ENCODE results near the gene GULP1.

Gene GULP1

DNA sequence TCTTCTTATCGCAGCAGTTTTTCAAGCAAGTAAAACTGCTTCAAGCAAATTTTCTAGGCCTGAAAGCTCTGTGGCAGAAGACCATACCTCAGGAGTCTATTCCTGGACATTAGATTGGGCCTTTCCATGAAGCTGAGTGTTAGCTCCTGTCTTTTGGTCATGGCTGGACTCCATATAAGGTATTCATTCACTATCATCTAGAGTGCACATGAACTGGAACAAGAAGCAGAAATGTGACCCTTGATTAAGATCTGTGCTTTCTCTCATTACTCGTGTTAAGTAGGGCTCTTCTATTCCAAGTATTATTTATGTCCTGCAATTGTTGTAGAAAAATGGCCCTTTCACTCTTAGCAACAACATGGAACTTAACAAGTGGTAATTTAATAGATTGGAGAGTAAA is 5.9 kb upstream of the GULP1 start:
- ATAC-seq: no peak
- TF ChIP-seq TOX (CRISPR knock-in tag; IDR thresholded peaks at IDR 0.05; ENCODE audit: borderline replicate concordance) (no peak), RARB (CRISPR knock-in tag; IDR thresholded peaks at IDR 0.05) (no peak), ZFP3 (CRISPR knock-in tag; IDR thresholded peaks at IDR 0.05) (no peak), ZC3H10 (CRISPR knock-in tag; IDR thresholded peaks at IDR 0.05) (no peak), TCF4 (CRISPR knock-in tag; IDR thresholded peaks at IDR 0.05; ENCODE audit: borderline replicate concordance) (no peak), ZNF565 (CRISPR knock-in tag; conservative IDR thresholded peaks at IDR 0.05; ENCODE audit: low read depth) (no peak), GLIS3 (CRISPR knock-in tag; IDR thresholded peaks at IDR 0.05) (no peak), SNAI2 (CRISPR knock-in tag; IDR thresholded peaks at IDR 0.05) (no peak), PPARA (CRISPR knock-in tag; IDR thresholded peaks at IDR 0.05; ENCODE audit: borderline replicate concordance) (no peak), ZFP30 (CRISPR knock-in tag; IDR thresholded peaks at IDR 0.05) (no peak), ARNTL (CRISPR knock-in tag; IDR thresholded peaks at IDR 0.05; ENCODE audit: borderline replicate concordance, low read depth) (no peak)
- TF ChIP-seq, protein P1, sequence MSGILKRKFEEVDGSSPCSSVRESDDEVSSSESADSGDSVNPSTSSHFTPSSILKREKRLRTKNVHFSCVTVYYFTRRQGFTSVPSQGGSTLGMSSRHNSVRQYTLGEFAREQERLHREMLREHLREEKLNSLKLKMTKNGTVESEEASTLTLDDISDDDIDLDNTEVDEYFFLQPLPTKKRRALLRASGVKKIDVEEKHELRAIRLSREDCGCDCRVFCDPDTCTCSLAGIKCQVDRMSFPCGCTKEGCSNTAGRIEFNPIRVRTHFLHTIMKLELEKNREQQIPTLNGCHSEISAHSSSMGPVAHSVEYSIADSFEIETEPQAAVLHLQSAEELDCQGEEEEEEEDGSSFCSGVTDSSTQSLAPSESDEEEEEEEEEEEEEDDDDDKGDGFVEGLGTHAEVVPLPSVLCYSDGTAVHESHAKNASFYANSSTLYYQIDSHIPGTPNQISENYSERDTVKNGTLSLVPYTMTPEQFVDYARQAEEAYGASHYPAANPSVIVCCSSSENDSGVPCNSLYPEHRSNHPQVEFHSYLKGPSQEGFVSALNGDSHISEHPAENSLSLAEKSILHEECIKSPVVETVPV (CRISPR knock-in tag; IDR thresholded peaks at IDR 0.05): no peak
- TF ChIP-seq, protein P2, sequence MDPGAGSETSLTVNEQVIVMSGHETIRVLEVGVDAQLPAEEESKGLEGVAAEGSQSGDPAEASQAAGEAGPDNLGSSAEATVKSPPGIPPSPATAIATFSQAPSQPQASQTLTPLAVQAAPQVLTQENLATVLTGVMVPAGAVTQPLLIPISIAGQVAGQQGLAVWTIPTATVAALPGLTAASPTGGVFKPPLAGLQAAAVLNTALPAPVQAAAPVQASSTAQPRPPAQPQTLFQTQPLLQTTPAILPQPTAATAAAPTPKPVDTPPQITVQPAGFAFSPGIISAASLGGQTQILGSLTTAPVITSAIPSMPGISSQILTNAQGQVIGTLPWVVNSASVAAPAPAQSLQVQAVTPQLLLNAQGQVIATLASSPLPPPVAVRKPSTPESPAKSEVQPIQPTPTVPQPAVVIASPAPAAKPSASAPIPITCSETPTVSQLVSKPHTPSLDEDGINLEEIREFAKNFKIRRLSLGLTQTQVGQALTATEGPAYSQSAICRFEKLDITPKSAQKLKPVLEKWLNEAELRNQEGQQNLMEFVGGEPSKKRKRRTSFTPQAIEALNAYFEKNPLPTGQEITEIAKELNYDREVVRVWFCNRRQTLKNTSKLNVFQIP (CRISPR knock-in tag; IDR thresholded peaks at IDR 0.05; ENCODE audit: borderline replicate concordance, low read depth): no peak
- TF ChIP-seq, protein P3, sequence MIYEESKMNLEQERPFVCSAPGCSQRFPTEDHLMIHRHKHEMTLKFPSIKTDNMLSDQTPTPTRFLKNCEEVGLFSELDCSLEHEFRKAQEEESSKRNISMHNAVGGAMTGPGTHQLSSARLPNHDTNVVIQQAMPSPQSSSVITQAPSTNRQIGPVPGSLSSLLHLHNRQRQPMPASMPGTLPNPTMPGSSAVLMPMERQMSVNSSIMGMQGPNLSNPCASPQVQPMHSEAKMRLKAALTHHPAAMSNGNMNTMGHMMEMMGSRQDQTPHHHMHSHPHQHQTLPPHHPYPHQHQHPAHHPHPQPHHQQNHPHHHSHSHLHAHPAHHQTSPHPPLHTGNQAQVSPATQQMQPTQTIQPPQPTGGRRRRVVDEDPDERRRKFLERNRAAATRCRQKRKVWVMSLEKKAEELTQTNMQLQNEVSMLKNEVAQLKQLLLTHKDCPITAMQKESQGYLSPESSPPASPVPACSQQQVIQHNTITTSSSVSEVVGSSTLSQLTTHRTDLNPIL (CRISPR knock-in tag; IDR thresholded peaks at IDR 0.05; ENCODE audit: low read depth): no peak
- TF ChIP-seq, protein P4, sequence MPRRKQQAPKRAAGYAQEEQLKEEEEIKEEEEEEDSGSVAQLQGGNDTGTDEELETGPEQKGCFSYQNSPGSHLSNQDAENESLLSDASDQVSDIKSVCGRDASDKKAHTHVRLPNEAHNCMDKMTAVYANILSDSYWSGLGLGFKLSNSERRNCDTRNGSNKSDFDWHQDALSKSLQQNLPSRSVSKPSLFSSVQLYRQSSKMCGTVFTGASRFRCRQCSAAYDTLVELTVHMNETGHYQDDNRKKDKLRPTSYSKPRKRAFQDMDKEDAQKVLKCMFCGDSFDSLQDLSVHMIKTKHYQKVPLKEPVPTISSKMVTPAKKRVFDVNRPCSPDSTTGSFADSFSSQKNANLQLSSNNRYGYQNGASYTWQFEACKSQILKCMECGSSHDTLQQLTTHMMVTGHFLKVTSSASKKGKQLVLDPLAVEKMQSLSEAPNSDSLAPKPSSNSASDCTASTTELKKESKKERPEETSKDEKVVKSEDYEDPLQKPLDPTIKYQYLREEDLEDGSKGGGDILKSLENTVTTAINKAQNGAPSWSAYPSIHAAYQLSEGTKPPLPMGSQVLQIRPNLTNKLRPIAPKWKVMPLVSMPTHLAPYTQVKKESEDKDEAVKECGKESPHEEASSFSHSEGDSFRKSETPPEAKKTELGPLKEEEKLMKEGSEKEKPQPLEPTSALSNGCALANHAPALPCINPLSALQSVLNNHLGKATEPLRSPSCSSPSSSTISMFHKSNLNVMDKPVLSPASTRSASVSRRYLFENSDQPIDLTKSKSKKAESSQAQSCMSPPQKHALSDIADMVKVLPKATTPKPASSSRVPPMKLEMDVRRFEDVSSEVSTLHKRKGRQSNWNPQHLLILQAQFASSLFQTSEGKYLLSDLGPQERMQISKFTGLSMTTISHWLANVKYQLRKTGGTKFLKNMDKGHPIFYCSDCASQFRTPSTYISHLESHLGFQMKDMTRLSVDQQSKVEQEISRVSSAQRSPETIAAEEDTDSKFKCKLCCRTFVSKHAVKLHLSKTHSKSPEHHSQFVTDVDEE (CRISPR knock-in tag; IDR thresholded peaks at IDR 0.05): no peak

DNA sequence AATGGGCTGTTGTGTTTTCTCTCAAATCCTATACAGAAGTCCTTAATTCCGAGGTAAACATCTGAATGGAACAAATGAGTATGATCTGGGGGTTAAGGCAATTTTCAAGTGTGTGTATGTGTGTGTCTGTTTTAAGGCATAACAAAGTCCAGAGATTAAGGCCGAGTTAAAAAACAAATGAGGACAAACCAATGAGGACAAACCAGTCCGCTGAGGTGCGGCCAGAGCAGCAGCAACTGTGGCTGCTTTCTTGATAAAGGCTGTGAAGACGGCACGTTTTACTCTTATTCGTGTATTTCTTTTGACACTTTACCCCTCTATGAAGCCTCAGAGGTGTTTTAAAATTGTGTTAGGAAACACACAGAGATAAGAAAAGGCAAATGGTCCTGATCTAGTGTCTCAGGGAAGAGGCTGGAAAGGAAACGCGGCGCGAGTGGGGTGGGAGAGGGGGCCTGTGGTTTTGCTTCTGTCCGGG is 495 bp upstream of the GULP1 start:
- peak; percentile 13 for ATAC-seq
- no peak for TF ChIP-seq ZC3H10 (CRISPR knock-in tag; IDR thresholded peaks at IDR 0.05)
- TF ChIP-seq ZNF8 (CRISPR knock-in tag; IDR thresholded peaks at IDR 0.05): 0 out of 2 replicates have a peak, but pooled peaks have one; percentile 6

DNA sequence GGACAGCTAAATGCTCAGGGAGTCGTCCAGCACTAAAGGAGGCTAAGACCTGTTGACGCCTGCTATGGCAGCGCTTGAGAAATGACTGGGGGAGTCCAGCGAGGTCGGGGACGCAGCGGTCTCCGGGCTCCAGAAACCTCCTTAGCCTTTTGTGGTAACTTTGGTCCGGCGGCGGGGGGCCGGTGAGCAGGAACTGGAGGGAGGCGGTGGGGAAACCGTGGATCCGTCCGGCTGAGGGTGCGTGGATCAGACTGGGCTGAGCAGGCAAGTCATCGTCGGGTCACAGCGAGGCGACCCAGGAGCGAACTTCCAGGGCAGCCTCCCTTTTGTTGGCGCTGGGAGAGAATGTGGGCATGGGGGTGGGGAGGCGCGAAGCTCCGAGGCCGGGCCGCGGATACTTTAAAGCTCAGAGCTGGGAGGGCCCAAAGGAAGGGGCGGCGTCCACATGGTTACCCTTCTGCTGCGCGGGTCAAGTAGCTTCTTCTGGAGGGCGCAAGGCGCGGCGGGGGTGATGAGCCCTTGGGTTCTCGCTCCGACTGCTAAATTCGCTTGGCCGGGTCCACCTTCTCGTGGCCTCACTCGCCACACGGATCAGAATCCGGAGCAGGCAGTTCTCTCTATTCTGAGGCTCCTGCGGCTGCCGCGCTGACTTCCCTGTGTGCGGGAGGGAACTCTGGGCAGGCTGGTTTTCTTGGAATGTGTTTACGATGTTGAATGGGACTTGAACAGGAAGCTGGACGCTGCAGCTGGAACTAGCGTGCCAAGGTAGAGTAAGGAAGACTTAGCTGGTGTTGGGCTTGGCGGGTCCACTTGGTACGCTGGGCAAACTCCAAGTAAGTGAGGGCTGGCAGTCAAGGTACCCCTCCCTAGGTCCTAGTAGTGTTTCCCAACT is 920 bp downstream of the GULP1 start:
- TF ChIP-seq, protein P3 (CRISPR knock-in tag; IDR thresholded peaks at IDR 0.05; ENCODE audit: low read depth): no peak
- TF ChIP-seq RARB (CRISPR knock-in tag; IDR thresholded peaks at IDR 0.05): no peak
- no peak for TF ChIP-seq PPARA (CRISPR knock-in tag; IDR thresholded peaks at IDR 0.05; ENCODE audit: borderline replicate concordance)
- TF ChIP-seq, protein P1 (CRISPR knock-in tag; IDR thresholded peaks at IDR 0.05): no peak
- no peak for TF ChIP-seq ZFP3 (CRISPR knock-in tag; IDR thresholded peaks at IDR 0.05)
- no peak for TF ChIP-seq ARNTL (CRISPR knock-in tag; IDR thresholded peaks at IDR 0.05; ENCODE audit: borderline replicate concordance, low read depth)
- TF ChIP-seq CSDC2 (CRISPR knock-in tag; IDR thresholded peaks at IDR 0.05): no peak
- TF ChIP-seq ZFP30 (CRISPR knock-in tag; IDR thresholded peaks at IDR 0.05): no peak
- TF ChIP-seq, protein P2 (CRISPR knock-in tag; IDR thresholded peaks at IDR 0.05; ENCODE audit: borderline replicate concordance, low read depth): no peak
- TF ChIP-seq, protein P5, sequence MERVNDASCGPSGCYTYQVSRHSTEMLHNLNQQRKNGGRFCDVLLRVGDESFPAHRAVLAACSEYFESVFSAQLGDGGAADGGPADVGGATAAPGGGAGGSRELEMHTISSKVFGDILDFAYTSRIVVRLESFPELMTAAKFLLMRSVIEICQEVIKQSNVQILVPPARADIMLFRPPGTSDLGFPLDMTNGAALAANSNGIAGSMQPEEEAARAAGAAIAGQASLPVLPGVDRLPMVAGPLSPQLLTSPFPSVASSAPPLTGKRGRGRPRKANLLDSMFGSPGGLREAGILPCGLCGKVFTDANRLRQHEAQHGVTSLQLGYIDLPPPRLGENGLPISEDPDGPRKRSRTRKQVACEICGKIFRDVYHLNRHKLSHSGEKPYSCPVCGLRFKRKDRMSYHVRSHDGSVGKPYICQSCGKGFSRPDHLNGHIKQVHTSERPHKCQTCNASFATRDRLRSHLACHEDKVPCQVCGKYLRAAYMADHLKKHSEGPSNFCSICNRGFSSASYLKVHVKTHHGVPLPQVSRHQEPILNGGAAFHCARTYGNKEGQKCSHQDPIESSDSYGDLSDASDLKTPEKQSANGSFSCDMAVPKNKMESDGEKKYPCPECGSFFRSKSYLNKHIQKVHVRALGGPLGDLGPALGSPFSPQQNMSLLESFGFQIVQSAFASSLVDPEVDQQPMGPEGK (CRISPR knock-in tag; IDR thresholded peaks at IDR 0.05; ENCODE audit: borderline replicate concordance): no peak
- no peak for TF ChIP-seq SNAI2 (CRISPR knock-in tag; IDR thresholded peaks at IDR 0.05)
- peak; percentile 79 for ATAC-seq
